ENCODE results near the gene DTX3L.

DTX3L gene

DNA sequence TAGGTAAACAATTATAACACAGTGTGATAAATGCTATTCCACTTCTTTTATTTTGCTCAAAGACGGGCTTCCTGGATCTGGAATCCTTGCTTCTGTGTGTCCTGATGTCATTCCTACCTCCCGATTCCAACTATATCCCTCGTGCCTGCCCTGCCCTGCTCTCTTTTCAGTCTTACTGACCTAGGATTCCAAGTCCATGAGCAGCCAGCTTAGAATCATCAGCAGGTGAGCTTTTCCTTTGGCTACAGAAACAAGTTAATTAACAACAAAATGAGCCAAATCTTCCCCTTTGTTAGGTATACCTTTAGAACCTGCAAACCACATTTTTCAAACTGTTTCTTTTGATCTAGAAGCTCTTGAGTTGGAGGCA lies 27.5 kb upstream of the DTX3L start:
- H3K9me3 ChIP-seq (ENCODE audit: severe bottlenecking) = no peaks in the 10 kb centered on the region
- TF ChIP-seq, protein P1, sequence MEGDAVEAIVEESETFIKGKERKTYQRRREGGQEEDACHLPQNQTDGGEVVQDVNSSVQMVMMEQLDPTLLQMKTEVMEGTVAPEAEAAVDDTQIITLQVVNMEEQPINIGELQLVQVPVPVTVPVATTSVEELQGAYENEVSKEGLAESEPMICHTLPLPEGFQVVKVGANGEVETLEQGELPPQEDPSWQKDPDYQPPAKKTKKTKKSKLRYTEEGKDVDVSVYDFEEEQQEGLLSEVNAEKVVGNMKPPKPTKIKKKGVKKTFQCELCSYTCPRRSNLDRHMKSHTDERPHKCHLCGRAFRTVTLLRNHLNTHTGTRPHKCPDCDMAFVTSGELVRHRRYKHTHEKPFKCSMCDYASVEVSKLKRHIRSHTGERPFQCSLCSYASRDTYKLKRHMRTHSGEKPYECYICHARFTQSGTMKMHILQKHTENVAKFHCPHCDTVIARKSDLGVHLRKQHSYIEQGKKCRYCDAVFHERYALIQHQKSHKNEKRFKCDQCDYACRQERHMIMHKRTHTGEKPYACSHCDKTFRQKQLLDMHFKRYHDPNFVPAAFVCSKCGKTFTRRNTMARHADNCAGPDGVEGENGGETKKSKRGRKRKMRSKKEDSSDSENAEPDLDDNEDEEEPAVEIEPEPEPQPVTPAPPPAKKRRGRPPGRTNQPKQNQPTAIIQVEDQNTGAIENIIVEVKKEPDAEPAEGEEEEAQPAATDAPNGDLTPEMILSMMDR (IDR thresholded peaks at IDR 0.05; ENCODE audit: low read depth, low read length) = no peak
- no peak overlapping the region for H3K27ac ChIP-seq
- no peaks in the 10 kb centered on the region for H3K27me3 ChIP-seq (ENCODE audit: insufficient read depth, low read depth, severe bottlenecking)
- no peak for DNase-seq
- H3K4me3 ChIP-seq (ENCODE audit: low read depth, low read length) = no peak overlapping the region
- H3K36me3 ChIP-seq = no peaks in the 10 kb centered on the region; the same call in 1 of the 2 replicates

DNA sequence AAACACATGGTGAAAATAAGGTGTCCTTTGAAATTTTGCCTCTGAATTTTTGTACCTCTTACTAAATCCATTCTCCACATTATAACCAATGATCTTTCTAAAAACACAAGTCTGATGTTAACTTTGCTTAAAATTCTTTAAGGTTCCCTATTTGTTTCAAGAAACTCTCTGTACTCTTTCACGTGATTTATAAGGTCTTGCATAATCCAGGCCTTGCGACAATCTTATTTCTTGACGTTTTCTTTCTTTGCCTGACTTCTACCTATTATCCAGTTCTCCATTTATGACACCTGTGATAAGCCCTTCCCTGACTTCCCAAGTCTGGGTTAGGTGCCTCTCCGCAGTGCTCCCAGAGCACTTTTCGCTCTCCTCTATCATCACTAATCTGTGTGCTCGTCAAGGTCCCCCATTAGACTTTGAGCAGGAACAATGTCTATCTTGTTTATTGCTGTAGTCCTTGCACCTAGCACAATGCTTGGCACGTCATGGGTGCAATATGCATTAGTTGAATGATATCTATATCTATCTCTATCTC lies 25.1 kb upstream of the DTX3L start:
- no peaks in the 10 kb centered on the region for H3K27me3 ChIP-seq (ENCODE audit: insufficient read depth, low read depth, severe bottlenecking)
- no peaks in the 10 kb centered on the region for H3K9me3 ChIP-seq (ENCODE audit: severe bottlenecking)
- no peak for DNase-seq
- H3K36me3 ChIP-seq = no peaks in the 10 kb centered on the region
- H3K4me3 ChIP-seq (ENCODE audit: low read depth, low read length) = no peak overlapping the region
- no peak overlapping the region for H3K27ac ChIP-seq
- TF ChIP-seq, protein P1 (IDR thresholded peaks at IDR 0.05; ENCODE audit: low read depth, low read length) = no peak

DNA sequence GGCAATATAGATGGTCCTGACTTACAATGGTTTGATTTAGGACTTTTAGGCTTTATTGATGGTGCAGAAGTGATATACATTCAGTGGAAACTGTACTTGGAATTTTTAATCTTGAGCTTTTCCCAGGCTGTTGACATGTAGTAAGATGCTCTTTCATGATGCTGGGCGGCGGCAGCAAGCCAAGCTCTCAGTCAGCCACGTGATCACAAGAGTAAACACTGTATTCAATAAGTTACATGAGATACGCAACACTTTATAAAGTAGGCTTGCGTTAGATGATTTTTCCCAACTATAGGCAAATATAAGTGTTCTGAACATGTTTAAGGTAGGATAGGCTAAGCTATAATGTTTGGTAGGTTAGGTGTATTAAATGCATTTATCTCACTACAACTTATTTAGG lies 18.0 kb upstream of the DTX3L start:
- no peak overlapping the region for H3K4me3 ChIP-seq (ENCODE audit: low read depth, low read length)
- no peaks in the 10 kb centered on the region for H3K36me3 ChIP-seq
- no peak for DNase-seq
- H3K27ac ChIP-seq = no peak overlapping the region
- H3K9me3 ChIP-seq (ENCODE audit: severe bottlenecking) = no peaks in the 10 kb centered on the region
- TF ChIP-seq, protein P1 (IDR thresholded peaks at IDR 0.05; ENCODE audit: low read depth, low read length) = no peak
- H3K27me3 ChIP-seq (ENCODE audit: insufficient read depth, low read depth, severe bottlenecking) = no peaks in the 10 kb centered on the region

DNA sequence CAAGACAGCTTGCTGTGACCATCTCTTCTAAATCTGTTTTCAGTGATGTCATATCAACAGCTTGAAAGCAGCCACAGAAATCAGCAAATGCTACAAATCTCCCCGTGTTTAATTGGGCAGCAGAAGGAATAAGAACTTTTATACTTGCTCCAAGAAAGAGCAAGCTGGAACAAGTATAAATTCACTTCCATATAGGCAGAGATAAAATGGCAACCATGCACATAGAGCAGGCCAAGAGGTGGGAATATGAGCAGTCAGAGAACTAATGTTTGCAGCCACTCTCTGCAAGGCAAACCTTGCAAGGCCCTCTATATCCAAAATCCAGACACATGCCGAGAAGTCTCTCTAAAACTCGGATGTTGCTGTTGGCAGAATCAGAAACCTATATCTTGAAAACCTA lies 16.1 kb upstream of the DTX3L start:
- TF ChIP-seq, protein P1 (IDR thresholded peaks at IDR 0.05; ENCODE audit: low read depth, low read length) = no peak
- DNase-seq = no peak
- no peaks in the 10 kb centered on the region for H3K36me3 ChIP-seq
- H3K27me3 ChIP-seq (ENCODE audit: insufficient read depth, low read depth, severe bottlenecking) = no peaks in the 10 kb centered on the region
- no peak overlapping the region for H3K27ac ChIP-seq
- no peak overlapping the region for H3K4me3 ChIP-seq (ENCODE audit: low read depth, low read length)
- H3K9me3 ChIP-seq (ENCODE audit: severe bottlenecking) = no peaks in the 10 kb centered on the region

DNA sequence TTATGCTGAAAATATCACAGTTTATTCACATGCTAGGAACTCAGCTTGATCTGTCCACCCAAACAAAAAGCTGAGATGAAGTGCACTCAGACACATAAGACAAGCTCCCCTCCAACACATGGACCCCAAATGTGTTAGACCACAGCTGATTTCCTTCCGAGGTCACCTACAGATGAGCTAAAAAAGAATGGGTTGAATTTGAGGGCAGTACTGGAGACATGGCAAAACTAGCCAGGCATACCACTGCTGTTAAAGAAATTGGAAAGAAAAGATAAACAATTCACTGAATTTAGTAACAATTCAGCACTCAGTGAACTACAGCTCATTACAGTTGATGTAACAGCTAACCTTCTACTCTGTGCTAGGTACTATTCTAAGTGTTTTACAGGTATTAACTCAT lies 15.5 kb upstream of the DTX3L start:
- TF ChIP-seq, protein P1 (IDR thresholded peaks at IDR 0.05; ENCODE audit: low read depth, low read length) = no peak
- H3K27ac ChIP-seq = no peak overlapping the region
- H3K27me3 ChIP-seq (ENCODE audit: insufficient read depth, low read depth, severe bottlenecking) = no peaks in the 10 kb centered on the region
- no peak overlapping the region for H3K4me3 ChIP-seq (ENCODE audit: low read depth, low read length)
- no peaks in the 10 kb centered on the region for H3K36me3 ChIP-seq
- no peaks in the 10 kb centered on the region for H3K9me3 ChIP-seq (ENCODE audit: severe bottlenecking)
- no peak for DNase-seq

DNA sequence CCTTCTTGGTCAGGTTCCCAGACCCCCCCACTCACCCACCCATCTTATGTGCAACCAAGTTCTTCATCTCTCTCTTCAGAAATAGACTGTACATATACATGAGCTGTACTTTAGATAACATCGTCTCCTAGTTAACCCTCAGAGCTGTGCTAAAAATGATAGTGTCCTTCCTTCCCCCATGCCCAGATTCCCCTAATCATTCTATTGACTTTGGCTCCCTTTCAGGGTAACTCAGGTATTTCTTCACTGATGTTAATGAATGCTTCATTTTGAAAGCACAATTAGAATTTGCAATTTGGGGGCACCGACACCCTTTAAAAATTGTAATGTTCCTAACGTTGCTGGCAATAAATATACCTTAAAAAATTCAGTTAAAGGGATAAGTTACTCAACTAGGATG lies 11.0 kb upstream of the DTX3L start:
- Histone ChIP-seq H3K4me3 (ENCODE audit: low read depth, low read length) (no peak overlapping the region), H3K27me3 (ENCODE audit: insufficient read depth, low read depth, severe bottlenecking) (no peaks in the 10 kb centered on the region), H3K36me3 (no peaks in the 10 kb centered on the region), H3K9me3 (ENCODE audit: severe bottlenecking) (no peaks in the 10 kb centered on the region), H3K27ac (no peak overlapping the region)
- TF ChIP-seq, protein P1 (IDR thresholded peaks at IDR 0.05; ENCODE audit: low read depth, low read length) = no peak
- no peak for DNase-seq

All from WERI-Rb-1 (cell line).